Frontal cortex (tissue), 4 donors: Measurements from ENCODE around the gene KLHL42. TPM values are rescaled to one million over a fixed set of nuclear protein-coding genes. Genes with fewer than 3 reads are reported as not detected.
"Not testable (repeated sequence)": the region's sequence is repeated elsewhere in the genome, so short reads cannot be mapped to it uniquely, and the experiment has no call there.

Source experiments
- DNase-seq, 2 donors: peaks; one replicate each; pipeline ENCODE4 v3.0.0; 2012; ENCODE audit warnings: low spot score in 2 of 2
- FAIRE-seq: peaks from 2 replicates; lab custom pipeline; 2012; peaks lifted over from hg19 to GRCh38; lab: Jason Lieb, UNC
- small RNA-seq: library from RNA; depleted of rRNA; stranded (forward); fragments of <200 nt; gene quantifications from one replicate; pipeline ENCODE3, GENCODE V24; 2014
- total RNA-seq: library from RNA; depleted of rRNA; stranded (reverse); fragments of >200 nt; gene quantifications from one replicate; pipeline ENCODE4 v1.2.3, GENCODE V29; 2014
- donor health status: control.
- donor health status: control.
- donor health status: control.

Gene KLHL42
- total RNA-seq, 1 donor from 2014 or later, result 56.3 TPM

- not testable (repeated sequence) for DNase-seq, FAIRE-seq
Observed at GRCh38 chr12:27845706-27846105, 65.7 kb downstream of the KLHL42 start.

GRCh38 chr12:27847293-27847692, 67.3 kb downstream of the KLHL42 start:
- not testable (repeated sequence) for FAIRE-seq, DNase-seq

- no peak for FAIRE-seq
- no peak for DNase-seq
Observed at GRCh38 chr12:27851311-27851710, 71.3 kb downstream of the KLHL42 start.

DNA sequence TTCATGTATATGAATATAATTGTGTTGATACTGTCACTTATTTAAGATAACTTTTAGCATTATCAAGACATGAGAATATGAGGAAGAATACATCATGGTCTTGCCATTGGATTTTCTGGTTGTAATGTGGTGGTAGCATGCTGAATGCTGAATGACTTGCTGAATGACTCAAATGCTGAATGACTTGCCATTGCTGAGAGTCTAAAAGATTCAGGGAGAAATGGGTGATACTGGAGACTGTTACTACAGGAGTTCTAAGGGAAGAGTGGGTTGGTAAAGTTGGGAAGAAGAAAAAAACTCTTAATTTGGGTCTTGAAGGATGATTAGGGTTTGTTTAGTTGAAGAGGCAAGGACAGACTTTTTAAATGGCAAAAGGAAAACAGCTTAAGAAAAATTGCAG, 72.1 kb downstream of the KLHL42 start:
- DNase-seq (no peak), FAIRE-seq (no peak)

Small RNA genes lying within 50 kb of the gene (small RNA-seq; reads per million reads assigned to genes)
- gene RF00019 (not detected), gene RF02271 (not detected)

Other genes with a start within 250 kb of the KLHL42 start
- 0.82 TPM for gene REP15, start 83.8 kb upstream of the KLHL42 start, total RNA-seq
- gene MRPS35, start 69.4 kb upstream of the KLHL42 start, total RNA-seq, result 89.3 TPM
- gene MANSC4, start within 50 bp of the KLHL42 start, total RNA-seq, result 0.41 TPM
- gene PTHLH, start 192.5 kb downstream of the KLHL42 start, total RNA-seq, result not detected